ENCODE measurements around the gene KIF21B.

GRCh38 chr1:200951016-200951415, 72.5 kb downstream of the KIF21B start:
- TF ChIP-seq EGR1 (IDR thresholded peaks at IDR 0.05) (no peak), TCF12 (IDR thresholded peaks at IDR 0.05; ENCODE audit: low read depth) (no peak), YY1 (IDR thresholded peaks at IDR 0.05; ENCODE audit: low read depth) (no peak), TAF1 (IDR thresholded peaks at IDR 0.05; ENCODE audit: low read depth) (no peak), CREB1 (IDR thresholded peaks at IDR 0.05; ENCODE audit: low read depth) (no peak), USF1 (IDR thresholded peaks at IDR 0.05) (no peak), MAX (IDR thresholded peaks at IDR 0.05) (no peak)
